GM18526 (cell line): Measurements from ENCODE around the gene KRTAP4-8.
"Not testable (repeated sequence)": the region's sequence is repeated elsewhere in the genome, so short reads cannot be mapped to it uniquely, and the experiment has no call there.

Experiments
- POLR2A ChIP-seq: IDR thresholded peaks from 3 replicates; pipeline ENCODE4 v1.6.1; 2011; ENCODE audit not compliant: insufficient read length; ENCODE audit errors: extremely low read depth

The KRTAP4-8 gene

GRCh38 chr17:41065829-41066624 lies 31.9 kb downstream of the KRTAP4-8 start, which contains the start of gene KRTAP2-4:
Gene KRTAP2-4, minus strand, starts transcription at chr17:41065879. Its CDS starts 34 bp downstream, at chr17:41065845.
- TF ChIP-seq POLR2A, result no peak

GRCh38 chr17:41064301-41064700 lies 33.6 kb downstream of the KRTAP4-8 start:
- no peak for TF ChIP-seq POLR2A

- no peak for TF ChIP-seq POLR2A
Measured at GRCh38 chr17:41063449-41063848, 34.5 kb downstream of the KRTAP4-8 start.

- TF ChIP-seq POLR2A, result no peak
Measured at GRCh38 chr17:41061964-41062363, 36.0 kb downstream of the KRTAP4-8 start.

GRCh38 chr17:41060052-41060604 lies 37.8 kb downstream of the KRTAP4-8 start, which contains the start of gene KRTAP2-3:
Gene KRTAP2-3, minus strand, starts transcription at chr17:41060114. Its CDS starts 64 bp downstream, at chr17:41060050.
- no peak for TF ChIP-seq POLR2A

GRCh38 chr17:41058741-41059140 lies 39.2 kb downstream of the KRTAP4-8 start:
- no peak for TF ChIP-seq POLR2A

- no peak for TF ChIP-seq POLR2A
Measured at GRCh38 chr17:41057547-41057946, 40.4 kb downstream of the KRTAP4-8 start.

GRCh38 chr17:41055130-41055529 lies 42.8 kb downstream of the KRTAP4-8 start, which contains the start of gene KRTAP2-2:
Gene KRTAP2-2, minus strand, starts transcription at chr17:41055230. Its CDS starts 19 bp downstream, at chr17:41055211.
- not testable (repeated sequence) for TF ChIP-seq POLR2A

- TF ChIP-seq POLR2A, result no peak
Measured at GRCh38 chr17:41054025-41054424, 43.9 kb downstream of the KRTAP4-8 start.

- no peak for TF ChIP-seq POLR2A
Measured at GRCh38 chr17:41052566-41052965, 45.4 kb downstream of the KRTAP4-8 start.

GRCh38 chr17:41049110-41049509 lies 48.8 kb downstream of the KRTAP4-8 start:
- no peak for TF ChIP-seq POLR2A

GRCh38 chr17:41048441-41048840 lies 49.5 kb downstream of the KRTAP4-8 start:
- no peak for TF ChIP-seq POLR2A
